Thyroid gland (tissue), 4 donors: ENCODE measurements around the gene ADCYAP1R1.

Experiments
- POLR2A ChIP-seq, 2 donors: fragments of 450-650 bp; IDR thresholded peaks; one replicate each; pipeline ENCODE4 v1.6.1; 2017; ENCODE audit warnings: antibody characterized with exemption in 2 of 2, mild to moderate bottlenecking in 2 of 2, moderate library complexity in 1 of 2
- TF ChIP-seq, protein P1 (sequence below), 6 experiments: fragments of 200-600 bp in 3 of 6; fragments of 450-650 bp in 3 of 6; sonication (generic) in 3 of 6; IDR thresholded peaks; one replicate each; pipeline ENCODE4 v1.5.1; 2016 to 2019; ENCODE audit warnings: antibody characterized with exemption in 6 of 6, mild to moderate bottlenecking in 2 of 6, inconsistent platforms in 1 of 6, moderate library complexity in 1 of 6

DNA sequence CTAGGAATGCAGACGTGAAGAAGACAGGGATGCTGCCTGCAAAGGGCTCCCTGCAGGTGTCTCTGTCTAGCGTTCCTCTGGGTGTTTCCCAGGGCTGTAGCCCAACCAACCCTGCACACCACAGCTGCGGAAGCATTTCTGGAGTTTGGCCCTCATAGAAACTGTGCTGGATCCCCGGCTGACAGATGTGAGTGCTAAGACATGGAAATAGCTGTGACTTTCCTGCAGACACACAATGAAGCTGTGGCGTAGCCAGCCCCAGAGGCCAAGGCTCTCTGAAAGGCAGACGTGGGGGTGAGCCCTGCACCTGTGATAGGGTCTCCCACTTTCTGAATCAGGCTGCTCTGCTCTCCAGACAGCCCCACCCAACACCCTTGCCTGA, 44.8 kb downstream of the ADCYAP1R1 start:
- TF ChIP-seq, protein P1, sequence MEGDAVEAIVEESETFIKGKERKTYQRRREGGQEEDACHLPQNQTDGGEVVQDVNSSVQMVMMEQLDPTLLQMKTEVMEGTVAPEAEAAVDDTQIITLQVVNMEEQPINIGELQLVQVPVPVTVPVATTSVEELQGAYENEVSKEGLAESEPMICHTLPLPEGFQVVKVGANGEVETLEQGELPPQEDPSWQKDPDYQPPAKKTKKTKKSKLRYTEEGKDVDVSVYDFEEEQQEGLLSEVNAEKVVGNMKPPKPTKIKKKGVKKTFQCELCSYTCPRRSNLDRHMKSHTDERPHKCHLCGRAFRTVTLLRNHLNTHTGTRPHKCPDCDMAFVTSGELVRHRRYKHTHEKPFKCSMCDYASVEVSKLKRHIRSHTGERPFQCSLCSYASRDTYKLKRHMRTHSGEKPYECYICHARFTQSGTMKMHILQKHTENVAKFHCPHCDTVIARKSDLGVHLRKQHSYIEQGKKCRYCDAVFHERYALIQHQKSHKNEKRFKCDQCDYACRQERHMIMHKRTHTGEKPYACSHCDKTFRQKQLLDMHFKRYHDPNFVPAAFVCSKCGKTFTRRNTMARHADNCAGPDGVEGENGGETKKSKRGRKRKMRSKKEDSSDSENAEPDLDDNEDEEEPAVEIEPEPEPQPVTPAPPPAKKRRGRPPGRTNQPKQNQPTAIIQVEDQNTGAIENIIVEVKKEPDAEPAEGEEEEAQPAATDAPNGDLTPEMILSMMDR (IDR thresholded peaks at IDR 0.05), result no peak
- no peak for TF ChIP-seq POLR2A (IDR thresholded peaks at IDR 0.05)
